Stimulated activated CD4-positive, alpha-beta T cell treated with anti-CD3 and anti-CD28 coated beads, Interleukin-12 subunit alpha, Interleukin-12 subunit beta, amount 100 ng/mL, for 24 hours (primary cell): ENCODE results near the gene P2RY4.
"Not testable (repeated sequence)": the region's sequence is repeated elsewhere in the genome, so short reads cannot be mapped to it uniquely, and the experiment has no call there.

ENCODE experiments used
- DNase-seq, 2 experiments: peaks; one replicate each; pipeline ENCODE4 v3.0.0-alpha.2; 2020; ENCODE audit warnings: low read depth in 2 of 2

P2RY4 gene

DNA sequence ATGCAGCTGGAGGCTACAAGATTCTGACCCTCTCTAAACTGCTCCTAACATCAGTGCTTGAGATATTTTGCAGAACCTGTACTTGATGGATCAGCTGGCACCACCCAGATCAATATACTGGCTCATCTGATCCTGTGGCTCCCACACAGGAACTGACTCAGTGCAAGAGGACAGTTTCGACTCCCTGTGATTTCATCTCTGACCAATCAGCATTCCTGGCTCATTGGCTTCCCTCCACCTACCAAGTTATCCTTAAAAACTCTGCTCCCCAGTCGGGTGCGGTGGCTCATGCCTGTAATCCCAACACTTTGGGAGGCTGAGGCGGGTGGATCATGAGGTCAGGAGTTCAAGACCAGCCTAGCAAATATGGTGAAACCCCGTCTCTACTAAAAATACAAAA, 16.4 kb downstream of the P2RY4 start:
- DNase-seq = not testable (repeated sequence)

DNA sequence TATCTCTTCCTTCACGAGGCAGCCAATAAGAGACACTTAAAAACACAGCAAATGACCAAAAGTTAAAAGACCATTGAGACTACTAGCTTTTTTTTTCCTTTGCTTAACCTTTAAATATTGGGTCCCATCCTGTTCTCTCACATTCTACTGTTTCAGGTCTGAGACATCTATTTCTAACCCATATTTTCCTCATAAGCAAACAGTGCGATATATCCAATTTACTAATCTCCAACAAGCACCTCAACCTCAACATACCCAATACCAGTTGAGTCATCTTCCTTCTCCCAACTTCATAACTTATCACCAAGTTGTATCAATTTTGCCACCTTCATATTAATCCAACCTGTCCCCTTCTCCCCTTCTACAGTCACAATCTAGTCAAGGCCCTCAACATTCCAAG, 18.5 kb downstream of the P2RY4 start:
- DNase-seq = no peak

DNA sequence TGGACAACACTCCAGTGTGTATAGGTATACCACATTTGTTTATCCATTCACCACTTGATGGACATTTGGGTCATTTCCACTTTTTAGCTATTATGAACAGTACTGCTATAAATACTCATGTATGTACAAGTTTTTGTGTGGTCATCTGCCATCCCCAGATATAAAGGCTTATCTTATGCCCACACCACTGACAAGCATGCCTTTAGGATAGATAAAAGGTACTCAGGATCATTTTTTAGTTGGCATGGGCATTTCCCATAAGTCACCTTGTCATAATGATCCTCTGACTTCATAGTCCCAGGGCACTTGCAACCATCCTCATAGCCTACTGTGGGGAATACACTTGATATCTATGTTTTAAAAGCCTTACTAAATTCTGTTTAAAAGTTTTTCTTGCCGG, 19.3 kb downstream of the P2RY4 start:
- no peak for DNase-seq

DNA sequence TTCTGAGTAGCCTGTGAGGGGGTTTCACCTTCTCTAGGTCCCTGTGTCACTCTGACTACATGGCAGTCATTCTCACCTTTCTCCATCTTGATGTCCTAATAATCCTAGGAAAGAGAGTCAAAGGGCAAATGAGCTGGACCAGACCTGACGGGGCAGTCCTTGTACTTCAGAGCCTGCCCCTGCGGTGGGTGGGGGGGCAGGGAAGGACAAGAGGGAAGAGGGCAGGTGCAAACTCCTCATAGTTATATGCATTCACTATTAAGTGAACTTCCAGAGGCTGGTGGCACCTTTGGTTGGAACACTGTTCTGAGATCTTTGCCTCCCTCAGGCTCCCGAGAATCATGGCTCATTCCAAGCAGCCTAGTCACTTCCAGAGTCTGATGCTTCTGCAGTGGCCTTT, 25.6 kb downstream of the P2RY4 start, which contains the start of gene AWAT1:
Gene AWAT1, plus strand, starts transcription at position 301 of the 400 bp plus-strand sequence. Its CDS starts 41 bp downstream, at position 342.
- no peak for DNase-seq

DNA sequence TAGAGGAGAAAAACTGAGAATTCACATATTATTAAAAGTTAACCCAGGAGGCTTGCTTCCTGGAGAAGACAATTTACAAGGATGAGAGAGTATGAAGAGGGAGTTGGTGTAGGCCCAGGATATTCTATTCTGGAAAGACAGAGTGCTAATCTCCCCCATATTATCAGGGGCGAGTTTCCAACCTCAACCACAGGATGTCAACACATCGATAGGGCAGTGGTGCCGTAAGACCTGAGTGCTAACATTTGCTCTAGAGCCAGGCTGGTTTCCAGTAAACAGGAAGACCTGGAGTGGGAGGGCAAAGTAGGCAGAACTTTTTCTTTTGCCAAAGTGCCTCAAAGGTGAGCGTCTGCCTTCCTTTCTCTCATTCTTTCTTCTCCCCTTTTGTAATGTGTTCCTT, 28.3 kb downstream of the P2RY4 start:
- DNase-seq = no peak

DNA sequence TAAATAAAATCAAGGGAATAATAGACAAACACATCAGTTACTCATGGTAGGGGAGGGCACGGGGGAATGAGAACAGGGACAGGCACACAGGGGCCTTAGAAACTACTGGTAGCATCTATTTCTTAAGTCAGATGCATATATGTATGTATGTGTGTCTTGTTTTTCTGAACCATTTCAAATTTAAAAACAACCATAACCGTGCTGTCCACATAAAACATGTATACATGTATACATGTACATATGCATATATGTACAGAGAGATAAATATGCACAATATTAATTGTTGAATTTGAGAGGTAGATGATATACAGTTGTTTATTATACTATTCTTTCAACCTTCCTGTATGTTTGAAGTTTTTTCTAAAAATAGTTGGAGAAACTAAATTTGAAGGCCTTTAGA, 33.3 kb downstream of the P2RY4 start:
- DNase-seq = no peak

DNA sequence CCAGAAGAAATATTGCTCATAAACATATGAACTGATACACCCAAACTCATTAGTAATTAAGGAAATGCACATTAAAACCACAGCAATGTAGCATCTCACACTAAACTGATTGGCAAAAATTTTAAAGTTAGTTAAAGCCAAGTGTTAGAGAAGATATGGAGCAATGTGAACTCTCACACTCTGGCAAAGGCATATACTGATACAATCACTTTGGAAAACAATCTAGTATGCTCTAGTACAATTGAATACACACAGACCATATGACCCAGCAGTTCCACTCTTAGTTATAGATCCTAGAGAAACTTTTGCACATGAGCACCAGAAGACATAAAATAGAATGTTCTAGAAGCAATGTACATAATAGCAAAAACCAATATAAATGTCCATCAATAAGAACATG, 34.0 kb downstream of the P2RY4 start:
- no peak for DNase-seq

DNA sequence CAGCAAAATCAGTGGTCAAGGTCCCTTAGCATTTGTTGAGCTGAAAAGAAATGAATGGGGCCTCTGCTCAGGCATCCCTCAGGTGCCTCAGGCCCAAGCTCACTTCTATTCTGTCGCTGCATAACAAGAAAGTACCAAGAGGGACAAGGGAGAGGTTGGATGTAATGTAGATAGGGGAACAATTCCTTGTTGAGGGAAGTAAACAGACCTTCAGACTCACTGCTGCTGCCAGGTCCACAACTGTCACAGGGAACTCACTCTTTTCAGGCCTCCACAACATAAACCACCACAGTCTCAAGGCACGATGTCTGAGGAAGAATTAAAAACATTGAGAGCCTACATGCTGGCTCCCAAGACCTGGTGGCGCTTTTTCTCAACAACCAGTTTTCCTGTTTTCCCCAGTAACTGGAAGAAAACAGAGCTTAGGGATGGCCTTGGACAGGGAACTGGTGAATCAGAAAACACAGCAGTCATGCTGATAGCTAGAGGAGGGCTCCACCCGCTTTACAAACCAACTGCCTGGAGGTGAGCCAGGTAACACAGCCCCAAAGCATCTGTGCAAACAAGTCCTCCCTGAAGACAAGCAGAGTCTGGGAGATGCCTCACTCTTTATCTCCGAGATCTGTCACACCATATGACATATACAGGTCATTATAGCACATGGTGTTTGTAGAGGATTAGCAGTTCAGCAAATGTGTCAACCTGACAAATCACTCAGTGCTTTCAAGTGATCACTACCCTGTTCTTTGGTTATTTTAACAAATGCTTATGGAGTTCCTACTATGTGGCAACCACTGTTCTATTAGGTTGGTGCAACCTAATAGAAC, 39.9 kb downstream of the P2RY4 start:
- DNase-seq = no peak

DNA sequence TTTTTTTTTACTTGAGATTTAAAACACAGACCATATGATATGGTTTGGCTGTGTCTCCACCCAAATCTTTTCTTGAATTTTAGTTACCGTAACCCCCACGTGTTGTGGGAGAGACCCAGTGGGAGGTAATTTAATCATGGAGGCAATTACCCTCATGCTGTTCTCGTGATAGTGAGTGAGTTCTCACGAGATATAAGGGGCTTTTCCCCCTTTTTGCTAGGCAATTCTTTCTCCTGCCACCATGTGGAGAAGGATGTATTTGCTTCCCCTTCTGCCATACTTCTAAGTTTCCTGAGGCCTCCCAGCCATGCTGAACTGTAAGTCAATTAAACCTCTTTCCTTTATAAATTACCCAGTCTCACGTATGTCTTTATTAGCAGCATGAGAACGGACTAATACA, 50.4 kb downstream of the P2RY4 start:
- not testable (repeated sequence) for DNase-seq

DNA sequence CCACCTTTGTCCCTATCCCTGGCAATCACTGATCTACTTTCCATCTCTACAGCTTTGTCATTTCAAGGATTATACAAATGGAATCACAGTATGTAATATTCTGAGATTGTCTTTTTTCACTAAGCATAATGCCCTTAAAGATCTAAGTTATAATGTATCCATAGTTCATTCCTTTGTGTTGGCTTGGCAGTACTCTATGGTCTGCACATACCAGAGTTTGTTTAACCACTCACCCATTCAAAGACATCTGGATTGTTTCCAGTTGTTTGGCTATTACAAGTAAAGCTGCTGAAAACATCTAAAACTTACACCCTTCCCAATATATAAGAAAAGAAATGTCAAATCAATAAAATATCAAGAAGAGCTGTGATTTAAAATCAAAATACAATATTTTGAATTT, 51.5 kb downstream of the P2RY4 start:
- DNase-seq = no peak
